HK-2 (cell line): ENCODE data around the gene ATP6V0D1.

Source experiments
- DNase-seq: peaks from one replicate; pipeline ENCODE4 v3.0.0-alpha.2; 2018; ENCODE audit not compliant: unreplicated experiment

ATP6V0D1 gene

GRCh38 chr16:67393111-67393787, 87.7 kb downstream of the ATP6V0D1 start, which contains the start of gene TPPP3:
TPPP3 (minus strand) TSS chr16:67393498; CDS start chr16:67391111, 2,387 bp downstream.
- DNase-seq = peak; percentile 49

GRCh38 chr16:67392301-67393059, 88.5 kb downstream of the ATP6V0D1 start:
- no peak for DNase-seq

GRCh38 chr16:67391424-67392300, 89.3 kb downstream of the ATP6V0D1 start:
- no peak for DNase-seq

- DNase-seq = no peak
Measured at GRCh38 chr16:67390816-67391423, 90.0 kb downstream of the ATP6V0D1 start.

- DNase-seq = no peak
Measured at GRCh38 chr16:67389911-67390815, 90.8 kb downstream of the ATP6V0D1 start.

- no peak for DNase-seq
Measured at GRCh38 chr16:67388591-67388990, 92.4 kb downstream of the ATP6V0D1 start.

GRCh38 chr16:67388191-67388590, 92.8 kb downstream of the ATP6V0D1 start:
- no peak for DNase-seq
